ENCODE measurements around the gene A1BG. TPM values are rescaled to one million over a fixed set of nuclear protein-coding genes. Genes with fewer than 3 reads are reported as not detected.

A1BG gene
- total and polyA plus RNA-seq, 2 of the 8 experiments (the other 6 are each of a cell fraction or from before 2014, with no cell fraction given), result 20.8 to 69.6 TPM

DNA sequence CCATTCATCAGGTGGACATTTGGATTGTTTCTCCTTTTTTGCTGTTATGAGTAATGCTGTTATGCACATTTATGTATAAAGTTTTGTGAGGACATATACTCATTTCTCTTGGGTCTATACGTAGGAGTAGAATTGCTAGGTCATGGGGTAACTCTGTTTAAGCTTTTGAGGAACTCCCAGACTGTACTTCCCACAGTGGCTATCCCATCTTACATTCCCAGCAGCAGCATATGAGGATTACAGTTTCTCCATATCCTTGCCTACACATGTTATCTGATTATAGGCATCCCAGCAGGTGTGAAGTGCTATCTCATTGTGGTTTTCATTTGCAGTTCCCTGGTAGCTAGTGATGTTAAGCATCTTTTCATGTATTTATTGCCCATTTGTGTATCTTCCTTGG, 20.6 kb downstream of the A1BG start:
- Histone ChIP-seq H3K79me1 (ENCODE audit: low read depth, low read length) (no peaks in the 10 kb centered on the region), H2BK5ac (ENCODE audit: low read depth, low read length) (no peak overlapping the region), H4K8ac (ENCODE audit: extremely low read depth, insufficient read depth, low read length) (no peak overlapping the region), H3K23me2 (ENCODE audit: low read depth, low read length) (no peaks in the 10 kb centered on the region), H3K36me3 (ENCODE audit: control insufficient read depth in 2 of 4, insufficient read depth in 4 of 4, low read length in 3 of 4) (no peaks in the 10 kb centered on the region; a peak in 1 of 8 replicates), H3K4me2 (ENCODE audit: insufficient read depth in 1 of 2, low read depth in 2 of 2, low read length in 2 of 2) (no peak overlapping the region), H3K27ac (ENCODE audit: low read depth, low read length) (no peak overlapping the region), H3K56ac (replicated peaks; ENCODE audit: insufficient read length, low read depth, low read length) (no peak overlapping the region), H3K4me1 (replicated peaks in 1 of 4; ENCODE audit: control insufficient read depth in 3 of 4, insufficient read depth in 4 of 4, low read length in 3 of 4) (no peaks in the 10 kb centered on the region), H2BK120ac (replicated peaks; ENCODE audit: low read depth, low read length) (no peak overlapping the region), H3K9me3 (ENCODE audit: insufficient read depth in 2 of 2, low read depth in 1 of 2, low read length in 1 of 2) (no peaks in the 10 kb centered on the region), H4K91ac (replicated peaks; ENCODE audit: insufficient read length, low read length) (no peak overlapping the region), H2BK15ac (ENCODE audit: low read length) (no peak overlapping the region), H2AFZ (ENCODE audit: low read length) (no peak overlapping the region), H2BK20ac (ENCODE audit: low read length) (no peak overlapping the region), H3K79me2 (ENCODE audit: control insufficient read depth in 1 of 2, insufficient read depth in 2 of 2, low read length in 2 of 2) (no peaks in the 10 kb centered on the region), H2BK12ac (ENCODE audit: low read depth, low read length) (no peak overlapping the region), H3K18ac (ENCODE audit: extremely low read depth, low read length) (no peak overlapping the region), H3K23ac (ENCODE audit: insufficient read length) (no peak overlapping the region), H3K9ac (replicated peaks in 1 of 4; ENCODE audit: extremely low read depth in 1 of 4, low read depth in 3 of 4, low read length in 3 of 4) (no peak overlapping the region), H4K5ac (ENCODE audit: insufficient read length, low read depth, low read length) (no peak overlapping the region), H3K4me3 (ENCODE audit: extremely low read depth in 1 of 4, insufficient read depth in 2 of 4, low read depth in 3 of 4, low read length in 4 of 4) (no peak overlapping the region), H3K14ac (ENCODE audit: insufficient read length) (no peak overlapping the region), H4K20me1 (replicated peaks in 1 of 2; ENCODE audit: control insufficient read depth in 1 of 2, insufficient read depth in 2 of 2, low read length in 2 of 2) (peaks cover 2 to 6% of the 10 kb centered on the region in 2 experiments), H3K4ac (replicated peaks; ENCODE audit: insufficient read length, low read depth, low read length) (no peak overlapping the region), H3K27me3 (replicated peaks in 1 of 4; ENCODE audit: control insufficient read depth in 3 of 4, extremely low read depth in 1 of 4, insufficient read depth in 3 of 4, low read length in 3 of 4) (0 out of 7 replicates have a peak, but pooled peaks cover 0 to 3% (median 0%) of the 10 kb centered on the region in 4 experiments), H2AK5ac (ENCODE audit: low read depth, low read length) (no peak overlapping the region)
- POLR2A ChIA-PET (ENCODE audit: partially characterized antibody), result interaction anchor here (1.0 kb wide), 1 partner anchor 14 kb away, joined by 4 read pairs; no protein-coding TSS in a partner anchor
- WGBS, 2 experiments (ENCODE audit: extremely low coverage in 1 of 2, insufficient coverage in 1 of 2, insufficient read length in 1 of 2, insufficient replicate concordance in 2 of 2, low coverage in 1 of 2, low lambda C conversion rate in 2 of 2, missing lambda C conversion rate in 1 of 2), result 87% methylated on average over 1 of the region's 1 CpG; no CpG with 5 or more reads in 1 of the 2 experiments
- no peak for DNase-seq (ENCODE audit: low read depth in 1 of 2, low spot score in 2 of 2)
- CTCF ChIA-PET (ENCODE audit: partially characterized antibody), result interaction anchor here (0.6 to 1.3 kb wide), 5 partner anchors 8 to 683 kb away, joined by 3 to 4 read pairs (median 3); no protein-coding TSS in a partner anchor
- FAIRE-seq, result no peak
- TF ChIP-seq EZH2 (IDR thresholded peaks at IDR 0.05; ENCODE audit: low read depth, low read length, severe bottlenecking), result no peak
- TF ChIP-seq USF2 (IDR thresholded peaks at IDR 0.05; ENCODE audit: low read length), result no peak
- no peak for TF ChIP-seq SIRT6 (IDR thresholded peaks at IDR 0.05; ENCODE audit: low read length)
- TF ChIP-seq, protein P1, sequence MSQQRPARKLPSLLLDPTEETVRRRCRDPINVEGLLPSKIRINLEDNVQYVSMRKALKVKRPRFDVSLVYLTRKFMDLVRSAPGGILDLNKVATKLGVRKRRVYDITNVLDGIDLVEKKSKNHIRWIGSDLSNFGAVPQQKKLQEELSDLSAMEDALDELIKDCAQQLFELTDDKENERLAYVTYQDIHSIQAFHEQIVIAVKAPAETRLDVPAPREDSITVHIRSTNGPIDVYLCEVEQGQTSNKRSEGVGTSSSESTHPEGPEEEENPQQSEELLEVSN (IDR thresholded peaks at IDR 0.05), result no peak
- TF ChIP-seq YY1 (IDR thresholded peaks at IDR 0.05; ENCODE audit: low read depth, low read length), result no peak
- TF ChIP-seq EP300 (IDR thresholded peaks at IDR 0.05; ENCODE audit: borderline replicate concordance in 1 of 2, low read depth in 2 of 2, low read length in 2 of 2), result no peak
- TF ChIP-seq, protein P2, sequence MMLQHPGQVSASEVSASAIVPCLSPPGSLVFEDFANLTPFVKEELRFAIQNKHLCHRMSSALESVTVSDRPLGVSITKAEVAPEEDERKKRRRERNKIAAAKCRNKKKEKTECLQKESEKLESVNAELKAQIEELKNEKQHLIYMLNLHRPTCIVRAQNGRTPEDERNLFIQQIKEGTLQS (IDR thresholded peaks at IDR 0.05; ENCODE audit: insufficient read depth, low read depth, low read length), result no peak
- no peak for TF ChIP-seq SIX5 (IDR thresholded peaks at IDR 0.05; ENCODE audit: low read depth, low read length)
- TF ChIP-seq SIN3A (conservative IDR thresholded peaks at IDR 0.05 in 1 of 2, IDR thresholded peaks at IDR 0.05 in 1 of 2; ENCODE audit: low read depth in 1 of 2, low read length in 2 of 2), result no peak
